NB4 (cell line): ENCODE data around the gene OSTN.

Source experiments
- CTCF ChIP-seq: IDR thresholded peaks from one replicate; pipeline ENCODE4 v1.5.1; 2012; ENCODE audit warnings: low read depth, low read length
- MYC ChIP-seq: IDR thresholded peaks from 2 replicates; pipeline ENCODE4 v1.6.1; 2011; ENCODE audit warnings: low read depth, low read length
- POLR2A ChIP-seq: IDR thresholded peaks from 2 replicates; pipeline ENCODE4 v1.6.1; 2011; ENCODE audit warnings: mild to moderate bottlenecking; ENCODE audit not compliant: insufficient read length; ENCODE audit errors: extremely low read depth

DNA sequence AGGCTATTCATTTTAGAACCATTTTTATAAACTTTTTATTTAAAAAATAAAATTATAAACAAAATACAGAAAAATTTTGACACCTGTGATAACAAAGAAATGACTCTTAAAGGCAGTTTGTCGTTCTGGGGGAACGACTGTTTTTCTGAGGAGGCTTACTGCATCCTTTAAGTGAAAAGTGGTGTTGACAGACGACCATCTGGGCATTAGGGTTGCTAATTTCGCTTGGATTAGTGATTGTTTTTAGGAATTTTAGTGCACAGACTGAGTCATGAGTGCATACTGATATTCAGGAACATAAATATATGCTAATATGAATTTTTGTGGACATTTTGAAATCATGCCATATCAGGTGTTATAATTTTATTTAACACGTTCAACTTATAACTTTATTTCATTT is 28.5 kb downstream of the OSTN start:
- TF ChIP-seq CTCF, result no peak
- TF ChIP-seq POLR2A, result no peak
- no peak for TF ChIP-seq MYC
